K562 (cell line): ENCODE results near the gene TNFAIP6. TPM values are rescaled to one million over a fixed set of nuclear protein-coding genes. Genes with fewer than 3 reads are reported as not detected.
A peak's percentile ranks its signal among the peaks of the same experiment; 100 is the strongest.

Source experiments
- BCOR ChIP-seq: fragments of 450-650 bp; IDR thresholded peaks from 2 replicates; pipeline ENCODE4 v1.6.1; 2016
- ETV5 ChIP-seq: sonication (generic); formaldehyde crosslinking; IDR thresholded peaks from 2 replicates; pipeline ENCODE4 v1.4.0; 2020; ENCODE audit warnings: low read depth, mild to moderate bottlenecking, missing genetic modification reagents
- ETV6 ChIP-seq, 3 experiments: fragments of 150-350 bp in 1 of 3; sonication (generic) in 1 of 3; formaldehyde crosslinking in 1 of 3; IDR thresholded peaks; 2 replicates each; pipeline versions ENCODE4 v1.6.1 to v1.8.0; 2014 to 2022; ENCODE audit warnings: borderline replicate concordance in 2 of 3, low read depth in 2 of 3, antibody characterized with exemption in 1 of 3, low read length in 1 of 3, mild to moderate bottlenecking in 1 of 3, missing genetic modification reagents in 1 of 3
- FOS ChIP-seq: IDR thresholded peaks from 3 replicates; pipeline ENCODE4 v1.6.1; 2011; ENCODE audit not compliant: insufficient read length; ENCODE audit errors: extremely low read depth
- HIVEP1 ChIP-seq: fragments of 250-450 bp; sonication (Bioruptor Pico); IDR thresholded peaks from 2 replicates; pipeline ENCODE4 v1.4.0; 2020; ENCODE audit warnings: mild to moderate bottlenecking
- RBM17 ChIP-seq: fragments of 200-400 bp; formaldehyde crosslinking; IDR thresholded peaks from 2 replicates; pipeline ENCODE4 v1.6.1; 2017; ENCODE audit warnings: low read depth, mild to moderate bottlenecking, low read length, borderline replicate concordance
- XRCC4 ChIP-seq: IDR thresholded peaks from one replicate; pipeline ENCODE4 v1.6.1; 2011; ENCODE audit not compliant: insufficient read depth, insufficient read length; ENCODE audit errors: extremely low read depth
- ZNF212 ChIP-seq: fragments of 450-650 bp; formaldehyde crosslinking; IDR thresholded peaks from 2 replicates; pipeline ENCODE4 v1.4.0; 2020; ENCODE audit warnings: mild to moderate bottlenecking
- ZNF75A ChIP-seq: fragments of 450-650 bp; formaldehyde crosslinking; IDR thresholded peaks from 2 replicates; pipeline ENCODE4 v1.4.0; 2020; ENCODE audit warnings: mild to moderate bottlenecking
- ZNF766 ChIP-seq: fragments of 200-800 bp; sonication (Bioruptor generic); conservative IDR thresholded peaks from 2 replicates; pipeline ENCODE4 v1.6.1; 2016; ENCODE audit warnings: missing genetic modification characterization, missing compliant biosample characterization
- polyA plus RNA-seq, 8 experiments: library from polyadenylated mRNA; depleted of rRNA in 4 of 8; stranded (reverse) in 5 of 8; unstranded in 3 of 8; fragments of >200 nt; fragmentation: Nextera tagmentation in 2 of 8; fragmentation: Illumina TruSeq in 1 of 8; extraction: Ambion mirVana in 2 of 8; extraction: Trizol in 1 of 8; gene quantifications; 2 replicates each; pipeline versions ENCODE4 v1.2.1 to v1.2.3, GENCODE V29; 2011 to 2014; ENCODE audit warnings: inconsistent platforms in 1 of 8, missing spikeins in 1 of 8
- total RNA-seq, 7 experiments: library from RNA; depleted of rRNA in 6 of 7; stranded (reverse); fragments of >200 nt in 6 of 7; fragmentation: Illumina TruSeq in 2 of 7; extraction: Trizol in 2 of 7; gene quantifications; 2 replicates each; pipeline versions ENCODE4 v1.2.1 to v1.2.3, GENCODE V29; 2011 to 2021; ENCODE audit warnings: low replicate concordance in 1 of 7
- TF ChIP-seq, protein P1 (sequence below): fragments of 450-650 bp; formaldehyde crosslinking; IDR thresholded peaks from 2 replicates; pipeline ENCODE4 v1.4.0; 2022; ENCODE audit warnings: missing genetic modification characterization
- TF ChIP-seq, protein P2 (sequence below): conservative IDR thresholded peaks from 2 replicates; pipeline ENCODE4 v1.6.1; 2011; ENCODE audit warnings: low read depth, mild to moderate bottlenecking, low read length; ENCODE audit not compliant: control insufficient read depth
- TF ChIP-seq, protein P3 (sequence below), 2 experiments: fragments of 450-650 bp in 1 of 2; sonication (generic) in 1 of 2; formaldehyde crosslinking in 1 of 2; IDR thresholded peaks; 2 replicates each; pipeline versions ENCODE4 v1.7.1 to v1.9.0; 2016 to 2022; ENCODE audit warnings: inconsistent platforms in 1 of 2, mild to moderate bottlenecking in 1 of 2, missing genetic modification reagents in 1 of 2
- TF ChIP-seq, protein P4 (sequence below): fragments of 250-450 bp; sonication (Bioruptor Pico); IDR thresholded peaks from 2 replicates; pipeline ENCODE4 v1.8.0; 2021; ENCODE audit warnings: moderate library complexity, mild to moderate bottlenecking, inconsistent platforms

TNFAIP6 gene
- total and polyA plus RNA-seq, 9 of the 15 experiments (the other 6 are each of a cell fraction or from before 2014, with no cell fraction given): 0.07 to 0.28 (median 0.08) TPM; not detected in 6

DNA sequence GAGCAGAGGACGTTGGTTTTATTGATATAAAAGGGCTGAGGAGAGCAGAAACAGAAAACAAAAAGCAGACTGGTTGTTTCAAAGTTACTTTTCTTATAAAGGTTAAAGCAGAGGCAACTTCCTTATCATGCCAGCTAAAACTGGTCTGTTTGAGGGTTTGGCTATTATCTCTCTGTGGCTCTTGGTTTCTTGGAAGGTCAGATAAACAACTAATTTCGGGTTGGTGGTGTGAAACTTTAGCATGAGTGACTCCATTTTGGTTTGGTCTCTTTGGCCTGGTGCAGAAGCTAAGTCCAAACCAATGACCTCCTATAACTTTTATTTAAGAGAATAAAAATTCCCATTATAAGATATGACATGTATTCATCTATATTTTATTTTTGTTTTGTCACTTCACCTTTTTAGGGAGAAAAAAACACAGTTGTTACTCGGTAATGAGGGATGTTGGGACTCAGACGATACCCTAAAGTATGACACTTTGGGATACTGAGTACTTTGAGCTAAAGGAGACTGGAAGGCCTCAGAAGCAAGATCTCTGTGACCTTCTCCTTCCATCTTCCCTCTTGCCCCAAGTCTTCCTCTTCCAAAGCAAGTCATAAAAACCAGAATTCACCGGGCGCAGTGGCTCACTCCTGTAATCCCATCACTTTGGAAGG is 23.3 kb downstream of the TNFAIP6 start (continued):
- no peak for TF ChIP-seq BCOR
- peak; percentile 98 for TF ChIP-seq HIVEP1 (CRISPR knock-in tag)
- TF ChIP-seq ZNF766: peak; percentile 100
- TF ChIP-seq RBM17: no peak
- no peak for TF ChIP-seq XRCC4
- peak; percentile 96 for TF ChIP-seq ZNF212 (CRISPR knock-in tag)
- TF ChIP-seq, protein P1, sequence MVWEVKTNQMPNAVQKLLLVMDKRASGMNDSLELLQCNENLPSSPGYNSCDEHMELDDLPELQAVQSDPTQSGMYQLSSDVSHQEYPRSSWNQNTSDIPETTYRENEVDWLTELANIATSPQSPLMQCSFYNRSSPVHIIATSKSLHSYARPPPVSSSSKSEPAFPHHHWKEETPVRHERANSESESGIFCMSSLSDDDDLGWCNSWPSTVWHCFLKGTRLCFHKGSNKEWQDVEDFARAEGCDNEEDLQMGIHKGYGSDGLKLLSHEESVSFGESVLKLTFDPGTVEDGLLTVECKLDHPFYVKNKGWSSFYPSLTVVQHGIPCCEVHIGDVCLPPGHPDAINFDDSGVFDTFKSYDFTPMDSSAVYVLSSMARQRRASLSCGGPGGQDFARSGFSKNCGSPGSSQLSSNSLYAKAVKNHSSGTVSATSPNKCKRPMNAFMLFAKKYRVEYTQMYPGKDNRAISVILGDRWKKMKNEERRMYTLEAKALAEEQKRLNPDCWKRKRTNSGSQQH: peak; percentile 98
- TF ChIP-seq, protein P2, sequence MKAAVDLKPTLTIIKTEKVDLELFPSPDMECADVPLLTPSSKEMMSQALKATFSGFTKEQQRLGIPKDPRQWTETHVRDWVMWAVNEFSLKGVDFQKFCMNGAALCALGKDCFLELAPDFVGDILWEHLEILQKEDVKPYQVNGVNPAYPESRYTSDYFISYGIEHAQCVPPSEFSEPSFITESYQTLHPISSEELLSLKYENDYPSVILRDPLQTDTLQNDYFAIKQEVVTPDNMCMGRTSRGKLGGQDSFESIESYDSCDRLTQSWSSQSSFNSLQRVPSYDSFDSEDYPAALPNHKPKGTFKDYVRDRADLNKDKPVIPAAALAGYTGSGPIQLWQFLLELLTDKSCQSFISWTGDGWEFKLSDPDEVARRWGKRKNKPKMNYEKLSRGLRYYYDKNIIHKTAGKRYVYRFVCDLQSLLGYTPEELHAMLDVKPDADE: no peak
- TF ChIP-seq, protein P3, sequence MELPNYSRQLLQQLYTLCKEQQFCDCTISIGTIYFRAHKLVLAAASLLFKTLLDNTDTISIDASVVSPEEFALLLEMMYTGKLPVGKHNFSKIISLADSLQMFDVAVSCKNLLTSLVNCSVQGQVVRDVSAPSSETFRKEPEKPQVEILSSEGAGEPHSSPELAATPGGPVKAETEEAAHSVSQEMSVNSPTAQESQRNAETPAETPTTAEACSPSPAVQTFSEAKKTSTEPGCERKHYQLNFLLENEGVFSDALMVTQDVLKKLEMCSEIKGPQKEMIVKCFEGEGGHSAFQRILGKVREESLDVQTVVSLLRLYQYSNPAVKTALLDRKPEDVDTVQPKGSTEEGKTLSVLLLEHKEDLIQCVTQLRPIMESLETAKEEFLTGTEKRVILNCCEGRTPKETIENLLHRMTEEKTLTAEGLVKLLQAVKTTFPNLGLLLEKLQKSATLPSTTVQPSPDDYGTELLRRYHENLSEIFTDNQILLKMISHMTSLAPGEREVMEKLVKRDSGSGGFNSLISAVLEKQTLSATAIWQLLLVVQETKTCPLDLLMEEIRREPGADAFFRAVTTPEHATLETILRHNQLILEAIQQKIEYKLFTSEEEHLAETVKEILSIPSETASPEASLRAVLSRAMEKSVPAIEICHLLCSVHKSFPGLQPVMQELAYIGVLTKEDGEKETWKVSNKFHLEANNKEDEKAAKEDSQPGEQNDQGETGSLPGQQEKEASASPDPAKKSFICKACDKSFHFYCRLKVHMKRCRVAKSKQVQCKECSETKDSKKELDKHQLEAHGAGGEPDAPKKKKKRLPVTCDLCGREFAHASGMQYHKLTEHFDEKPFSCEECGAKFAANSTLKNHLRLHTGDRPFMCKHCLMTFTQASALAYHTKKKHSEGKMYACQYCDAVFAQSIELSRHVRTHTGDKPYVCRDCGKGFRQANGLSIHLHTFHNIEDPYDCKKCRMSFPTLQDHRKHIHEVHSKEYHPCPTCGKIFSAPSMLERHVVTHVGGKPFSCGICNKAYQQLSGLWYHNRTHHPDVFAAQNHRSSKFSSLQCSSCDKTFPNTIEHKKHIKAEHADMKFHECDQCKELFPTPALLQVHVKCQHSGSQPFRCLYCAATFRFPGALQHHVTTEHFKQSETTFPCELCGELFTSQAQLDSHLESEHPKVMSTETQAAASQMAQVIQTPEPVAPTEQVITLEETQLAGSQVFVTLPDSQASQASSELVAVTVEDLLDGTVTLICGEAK (IDR thresholded peaks at IDR 0.05): no peak
- TF ChIP-seq, protein P3 (CRISPR knock-in tag; IDR thresholded peaks at IDR 0.05): no peak
- TF ChIP-seq, protein P4, sequence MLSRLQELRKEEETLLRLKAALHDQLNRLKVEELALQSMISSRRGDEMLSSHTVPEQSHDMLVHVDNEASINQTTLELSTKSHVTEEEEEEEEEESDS (CRISPR knock-in tag): peak; percentile 67
- no peak for TF ChIP-seq ETV6 (IDR thresholded peaks at IDR 0.05; ENCODE audit: borderline replicate concordance in 1 of 2, low read depth in 2 of 2, low read length in 1 of 2)
- no peak for TF ChIP-seq ETV6 (CRISPR knock-in tag; IDR thresholded peaks at IDR 0.05; ENCODE audit: borderline replicate concordance)
- TF ChIP-seq FOS: no peak
- no peak for TF ChIP-seq ETV5 (CRISPR knock-in tag)
- peak; percentile 89 for TF ChIP-seq ZNF75A (CRISPR knock-in tag)
